Thoracic aorta (tissue), 2 donors: ENCODE measurements around the gene OR2G3. TPM values are rescaled to one million over a fixed set of nuclear protein-coding genes. Genes with fewer than 3 reads are reported as not detected.

Experiments used
- ATAC-seq: fragments of 150-250 bp; one replicate; pipeline ENCODE4 v1.8.0; 2017; ENCODE audit warnings: low read depth; ENCODE audit not compliant: insufficient number of reproducible peaks, low FRiP score
- DNase-seq: peaks from one replicate; pipeline ENCODE4 v3.0.0-alpha.2; 2020; ENCODE audit warnings: low spot score
- H3K27ac ChIP-seq, 2 donors: fragments of 200-600 bp; sonication (generic); 1 replicate in 1 of 2; 2 replicates in 1 of 2; pipeline ENCODE4 v1.5.1; 2016; ENCODE audit warnings: mild to moderate bottlenecking in 2 of 2, moderate library complexity in 2 of 2
- H3K27me3 ChIP-seq: fragments of 200-600 bp; sonication (generic); replicated peaks from 2 replicates; pipeline ENCODE4 v1.6.0; 2016; ENCODE audit warnings: mild to moderate bottlenecking; ENCODE audit not compliant: insufficient read depth
- H3K36me3 ChIP-seq: fragments of 200-600 bp; sonication (generic); one replicate; pipeline ENCODE4 v1.5.1; 2016
- H3K4me1 ChIP-seq, 2 donors: fragments of 200-600 bp; sonication (generic); 1 replicate in 1 of 2; 2 replicates in 1 of 2; pipeline versions ENCODE4 v1.5.1 to v1.6.0; 2016; ENCODE audit warnings: low read depth in 2 of 2, mild to moderate bottlenecking in 1 of 2; ENCODE audit not compliant: control insufficient read depth in 1 of 2
- H3K4me3 ChIP-seq: fragments of 200-600 bp; sonication (generic); 2 replicates; pipeline ENCODE4 v1.5.1; 2016; ENCODE audit warnings: mild to moderate bottlenecking
- H3K9me3 ChIP-seq: fragments of 200-600 bp; sonication (generic); 2 replicates; pipeline ENCODE4 v1.5.1; 2016
- total RNA-seq, 2 donors: library from RNA; depleted of rRNA; stranded (reverse); fragments of >200 nt; gene quantifications; one replicate each; pipeline versions ENCODE4 v1.1.0 to v1.2.3, GENCODE V29; 2016
- TF ChIP-seq, protein P1 (sequence below): fragments of 200-600 bp; sonication (generic); IDR thresholded peaks from one replicate; pipeline ENCODE4 v1.5.1; 2019; ENCODE audit warnings: antibody characterized with exemption

The OR2G3 gene
- total RNA-seq, 2 donors from 2014 or later: not detected

DNA sequence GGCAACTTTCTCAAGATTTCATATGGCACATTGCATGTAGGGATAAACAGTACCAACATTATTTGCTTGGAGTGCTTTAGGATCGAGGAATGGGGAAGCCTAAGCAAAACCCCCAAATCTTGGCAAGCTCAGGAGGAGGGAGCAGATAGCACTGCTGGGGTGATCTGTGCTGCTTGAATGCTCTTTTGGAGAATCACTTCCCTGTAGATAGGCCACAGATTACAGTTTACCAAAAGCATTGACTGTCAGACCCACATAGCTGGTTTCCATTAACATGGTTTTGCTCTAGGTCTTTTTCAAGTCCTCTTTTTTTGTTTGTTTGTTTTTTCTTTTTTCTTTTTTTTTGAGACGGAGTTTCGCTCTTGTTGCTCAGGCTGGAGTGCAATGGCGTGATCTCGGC is 37.4 kb downstream of the OR2G3 start:
- DNase-seq (no peak), ATAC-seq (no peak)
- TF ChIP-seq, protein P1, sequence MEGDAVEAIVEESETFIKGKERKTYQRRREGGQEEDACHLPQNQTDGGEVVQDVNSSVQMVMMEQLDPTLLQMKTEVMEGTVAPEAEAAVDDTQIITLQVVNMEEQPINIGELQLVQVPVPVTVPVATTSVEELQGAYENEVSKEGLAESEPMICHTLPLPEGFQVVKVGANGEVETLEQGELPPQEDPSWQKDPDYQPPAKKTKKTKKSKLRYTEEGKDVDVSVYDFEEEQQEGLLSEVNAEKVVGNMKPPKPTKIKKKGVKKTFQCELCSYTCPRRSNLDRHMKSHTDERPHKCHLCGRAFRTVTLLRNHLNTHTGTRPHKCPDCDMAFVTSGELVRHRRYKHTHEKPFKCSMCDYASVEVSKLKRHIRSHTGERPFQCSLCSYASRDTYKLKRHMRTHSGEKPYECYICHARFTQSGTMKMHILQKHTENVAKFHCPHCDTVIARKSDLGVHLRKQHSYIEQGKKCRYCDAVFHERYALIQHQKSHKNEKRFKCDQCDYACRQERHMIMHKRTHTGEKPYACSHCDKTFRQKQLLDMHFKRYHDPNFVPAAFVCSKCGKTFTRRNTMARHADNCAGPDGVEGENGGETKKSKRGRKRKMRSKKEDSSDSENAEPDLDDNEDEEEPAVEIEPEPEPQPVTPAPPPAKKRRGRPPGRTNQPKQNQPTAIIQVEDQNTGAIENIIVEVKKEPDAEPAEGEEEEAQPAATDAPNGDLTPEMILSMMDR: no peak
- Histone ChIP-seq H3K27ac (no peak overlapping the region), H3K4me1 (no peaks in the 10 kb centered on the region), H3K36me3 (no peaks in the 10 kb centered on the region), H3K4me3 (no peak overlapping the region), H3K27me3 (no peaks in the 10 kb centered on the region), H3K9me3 (no peaks in the 10 kb centered on the region)

DNA sequence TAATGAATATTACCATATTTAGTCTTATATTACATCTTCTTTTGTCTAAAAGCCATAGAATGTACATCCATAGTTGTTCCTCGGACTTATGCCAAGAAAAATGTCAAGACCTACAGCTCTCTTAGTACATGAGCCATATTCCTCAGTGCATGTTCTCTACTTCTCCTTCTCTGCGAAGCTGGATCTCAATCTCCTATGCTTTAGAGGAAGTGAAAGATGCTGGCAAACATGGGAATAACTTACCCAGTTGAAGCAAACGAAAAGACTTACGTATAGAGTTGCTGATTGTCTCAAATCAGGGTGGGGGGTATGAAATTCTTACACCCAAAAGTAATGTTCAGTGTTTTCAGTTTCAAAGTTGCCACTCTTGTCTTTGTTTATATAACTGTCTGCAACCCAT is 41.5 kb downstream of the OR2G3 start:
- Histone ChIP-seq H3K9me3 (no peaks in the 10 kb centered on the region), H3K36me3 (no peaks in the 10 kb centered on the region), H3K27ac (no peak overlapping the region), H3K27me3 (no peaks in the 10 kb centered on the region), H3K4me1 (no peaks in the 10 kb centered on the region), H3K4me3 (no peak overlapping the region)
- TF ChIP-seq, protein P1: no peak
- ATAC-seq (no peak), DNase-seq (no peak)

DNA sequence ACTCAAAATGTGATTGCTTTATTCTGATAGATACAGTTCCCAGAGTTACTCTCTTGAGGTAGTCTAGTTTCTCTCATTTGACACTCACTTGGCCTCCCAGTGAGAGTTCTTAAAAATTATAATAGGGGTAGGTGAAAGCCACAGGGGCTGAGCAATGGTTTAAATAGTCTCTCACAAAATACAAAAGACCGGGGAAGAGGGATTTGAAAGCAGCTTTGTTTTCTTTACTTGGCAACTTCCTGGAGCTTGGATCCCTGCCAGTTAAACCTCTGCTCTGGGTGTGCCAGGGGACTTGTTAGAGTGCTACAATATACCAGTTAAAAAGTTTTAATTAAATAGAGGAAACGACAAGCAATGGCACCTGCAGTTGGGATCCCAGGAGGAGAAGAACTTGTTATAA is 42.5 kb downstream of the OR2G3 start:
- TF ChIP-seq, protein P1: no peak

DNA sequence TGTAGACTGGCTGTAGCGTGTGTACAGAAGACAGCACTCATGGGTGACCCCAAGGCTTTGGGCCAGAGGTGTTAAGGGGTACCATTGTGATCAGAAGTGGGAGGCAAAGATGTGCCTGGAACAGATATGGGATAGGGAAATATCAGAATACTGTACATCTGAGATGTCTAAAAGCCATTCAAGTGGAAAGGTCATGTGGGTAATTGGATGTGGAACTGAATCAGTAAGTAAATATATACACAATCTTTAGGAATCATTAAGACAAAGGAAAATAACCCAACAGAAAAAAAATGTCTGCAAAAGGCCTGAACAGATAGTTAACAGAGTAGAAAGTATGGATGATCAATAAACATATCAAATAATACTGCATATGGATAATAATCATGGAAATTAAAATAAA is 47.7 kb downstream of the OR2G3 start:
- ATAC-seq (no peak), DNase-seq (no peak)
- no peak overlapping the region for H3K27ac ChIP-seq
- no peaks in the 10 kb centered on the region for H3K27me3 ChIP-seq
- H3K36me3 ChIP-seq: no peaks in the 10 kb centered on the region
- no peaks in the 10 kb centered on the region for H3K4me1 ChIP-seq
- no peak overlapping the region for H3K4me3 ChIP-seq
- TF ChIP-seq, protein P1: no peak
- H3K9me3 ChIP-seq: no peaks in the 10 kb centered on the region

More for the DNA sequence above, 42.5 kb downstream of the OR2G3 start:
- no peak overlapping the region for H3K27ac ChIP-seq
- H3K27me3 ChIP-seq: no peaks in the 10 kb centered on the region
- no peaks in the 10 kb centered on the region for H3K9me3 ChIP-seq
- ATAC-seq (no peak), DNase-seq (no peak)
- no peak overlapping the region for H3K4me3 ChIP-seq
- no peaks in the 10 kb centered on the region for H3K4me1 ChIP-seq
- no peaks in the 10 kb centered on the region for H3K36me3 ChIP-seq

Other genes with a start within 250 kb of the OR2G3 start
- gene NLRP3, start 189.4 kb upstream of the OR2G3 start, total RNA-seq: 1 to 10 TPM; 5.1 to 8.9 TPM
- not detected for gene OR2B11, start 147.5 kb upstream of the OR2G3 start, total RNA-seq
- gene OR2C3, start 69.1 kb upstream of the OR2G3 start, total RNA-seq: not detected
- 1 to 10 TPM in 1 of 2 donors, under 1 TPM in 1; 0.42 to 1.2 TPM for gene GCSAML, start 56.5 kb upstream of the OR2G3 start, total RNA-seq
- not detected for gene OR2G2, start 17.2 kb upstream of the OR2G3 start, total RNA-seq
- gene OR13G1, start 74.2 kb downstream of the OR2G3 start, total RNA-seq: not detected
- gene OR6F1, start 111.1 kb downstream of the OR2G3 start, total RNA-seq: not detected
- not detected for gene OR14K1, start 133.0 kb downstream of the OR2G3 start, total RNA-seq
- not detected for gene OR14A2, start 142.6 kb downstream of the OR2G3 start, total RNA-seq
- not detected for gene OR1C1, start 155.0 kb downstream of the OR2G3 start, total RNA-seq
- gene OR14A16, start 218.5 kb downstream of the OR2G3 start, total RNA-seq: not detected
- not detected for gene OR11L1, start 236.3 kb downstream of the OR2G3 start, total RNA-seq